Measurements from ENCODE around the gene PFKFB3.
A peak's percentile ranks its signal among the peaks of the same experiment; 100 is the strongest.

The PFKFB3 gene

DNA sequence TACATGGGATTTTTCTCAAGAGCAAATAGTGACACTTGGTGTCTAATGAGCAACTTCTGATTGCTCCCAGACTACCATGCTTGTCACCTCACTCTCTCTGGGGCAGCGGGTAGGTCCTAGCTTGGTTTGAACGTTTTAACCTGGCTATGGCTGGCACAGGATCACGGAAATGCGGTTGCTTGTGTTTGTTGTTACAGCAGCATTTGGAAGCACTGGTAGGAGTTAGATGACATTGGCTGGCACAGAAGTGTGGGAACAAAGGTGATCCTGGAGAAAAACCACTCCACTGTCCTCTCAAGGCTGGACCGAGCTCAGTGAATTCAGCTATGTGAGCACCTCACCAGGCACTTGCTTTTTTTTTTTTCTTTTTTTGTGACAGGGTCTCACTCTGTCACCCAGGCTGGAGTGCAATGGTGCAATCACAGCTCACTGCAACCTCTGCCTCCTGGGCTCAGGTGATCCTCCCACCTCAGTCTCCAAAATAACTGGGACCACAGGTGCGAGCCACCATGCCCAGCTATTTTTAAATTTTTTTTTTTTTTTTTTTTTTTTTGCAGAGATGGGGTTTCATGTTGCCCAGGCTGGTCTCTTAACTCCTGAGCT is 3.5 kb upstream of the PFKFB3 start:
- H4K20me1 ChIP-seq (ENCODE audit: insufficient read depth, low read length), result no peaks in the 10 kb centered on the region

DNA sequence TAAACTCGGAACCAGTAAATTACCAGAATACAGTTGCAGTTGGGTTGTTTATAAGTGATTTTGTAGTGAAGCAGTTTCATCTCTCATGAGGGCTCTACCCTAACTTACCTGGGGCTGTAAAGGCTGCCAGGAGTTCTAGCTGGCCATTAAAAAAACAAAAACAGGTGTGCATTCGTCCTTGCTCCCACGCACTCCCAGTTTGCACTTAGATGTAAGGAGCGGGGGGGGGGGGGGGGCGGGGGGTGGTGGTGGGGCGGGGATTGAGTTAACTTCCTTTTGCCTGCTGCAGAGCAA is 2.3 kb upstream of the PFKFB3 start:
- TF ChIP-seq, protein P1, sequence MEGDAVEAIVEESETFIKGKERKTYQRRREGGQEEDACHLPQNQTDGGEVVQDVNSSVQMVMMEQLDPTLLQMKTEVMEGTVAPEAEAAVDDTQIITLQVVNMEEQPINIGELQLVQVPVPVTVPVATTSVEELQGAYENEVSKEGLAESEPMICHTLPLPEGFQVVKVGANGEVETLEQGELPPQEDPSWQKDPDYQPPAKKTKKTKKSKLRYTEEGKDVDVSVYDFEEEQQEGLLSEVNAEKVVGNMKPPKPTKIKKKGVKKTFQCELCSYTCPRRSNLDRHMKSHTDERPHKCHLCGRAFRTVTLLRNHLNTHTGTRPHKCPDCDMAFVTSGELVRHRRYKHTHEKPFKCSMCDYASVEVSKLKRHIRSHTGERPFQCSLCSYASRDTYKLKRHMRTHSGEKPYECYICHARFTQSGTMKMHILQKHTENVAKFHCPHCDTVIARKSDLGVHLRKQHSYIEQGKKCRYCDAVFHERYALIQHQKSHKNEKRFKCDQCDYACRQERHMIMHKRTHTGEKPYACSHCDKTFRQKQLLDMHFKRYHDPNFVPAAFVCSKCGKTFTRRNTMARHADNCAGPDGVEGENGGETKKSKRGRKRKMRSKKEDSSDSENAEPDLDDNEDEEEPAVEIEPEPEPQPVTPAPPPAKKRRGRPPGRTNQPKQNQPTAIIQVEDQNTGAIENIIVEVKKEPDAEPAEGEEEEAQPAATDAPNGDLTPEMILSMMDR (IDR thresholded peaks at IDR 0.05; ENCODE audit: low read length), result no peak
- no peak for TF ChIP-seq EZH2 (IDR thresholded peaks at IDR 0.05; ENCODE audit: borderline replicate concordance, low read length)
- H3K9me2 ChIP-seq (ENCODE audit: low read depth, low read length), result no peaks in the 10 kb centered on the region
- peak overlapping the region; percentile 60; the same call in 1 of the 2 replicates for H3K9ac ChIP-seq (ENCODE audit: low read length)
- no peaks in the 10 kb centered on the region for H4K20me1 ChIP-seq (ENCODE audit: insufficient read depth, low read length)
- peaks cover 45% of the 10 kb centered on the region for H3K4me1 ChIP-seq (ENCODE audit: insufficient read depth, low read length, severe bottlenecking)
- no peak overlapping the region for H2AFZ ChIP-seq (ENCODE audit: low read length)
- no peaks in the 10 kb centered on the region for H3K27me3 ChIP-seq (ENCODE audit: insufficient read depth, low read length)
- H3K9me3 ChIP-seq (ENCODE audit: low read length), result no peaks in the 10 kb centered on the region
- peak overlapping the region; percentile 65 for H3K27ac ChIP-seq (ENCODE audit: low read depth, low read length, poor library complexity, severe bottlenecking)
- H3K4me3 ChIP-seq (ENCODE audit: low read depth, low read length, poor library complexity, severe bottlenecking), result peak overlapping the region; percentile 93
- H3K79me2 ChIP-seq (ENCODE audit: insufficient read depth, low read length), result peaks cover 19% of the 10 kb centered on the region
- H3F3A ChIP-seq (ENCODE audit: insufficient read depth, low read length), result no peaks in the 10 kb centered on the region
- H3K36me3 ChIP-seq (ENCODE audit: insufficient read depth, low read length), result peaks cover 17% of the 10 kb centered on the region
- peak overlapping the region; percentile 74; the same call in 1 of the 2 replicates for H3K4me2 ChIP-seq (ENCODE audit: low read length)

More for the DNA sequence above, 3.5 kb upstream of the PFKFB3 start:
- Histone ChIP-seq H3K79me2 (ENCODE audit: insufficient read depth, low read length) (peaks cover 8% of the 10 kb centered on the region), H3K9me3 (ENCODE audit: low read length) (no peaks in the 10 kb centered on the region), H2AFZ (ENCODE audit: low read length) (no peak overlapping the region), H3K4me1 (ENCODE audit: insufficient read depth, low read length, severe bottlenecking) (peaks cover 34% of the 10 kb centered on the region), H3K9ac (ENCODE audit: low read length) (no peak overlapping the region), H3K27me3 (ENCODE audit: insufficient read depth, low read length) (no peaks in the 10 kb centered on the region), H3K4me2 (ENCODE audit: low read length) (no peak overlapping the region), H3K4me3 (ENCODE audit: low read depth, low read length, poor library complexity, severe bottlenecking) (no peak overlapping the region), H3F3A (ENCODE audit: insufficient read depth, low read length) (no peaks in the 10 kb centered on the region), H3K27ac (ENCODE audit: low read depth, low read length, poor library complexity, severe bottlenecking) (peak overlapping the region; percentile 51), H3K9me2 (ENCODE audit: low read depth, low read length) (no peaks in the 10 kb centered on the region), H3K36me3 (ENCODE audit: insufficient read depth, low read length) (peaks cover 8% of the 10 kb centered on the region)
- TF ChIP-seq EZH2 (IDR thresholded peaks at IDR 0.05; ENCODE audit: borderline replicate concordance, low read length), result no peak
- TF ChIP-seq, protein P1 (IDR thresholded peaks at IDR 0.05; ENCODE audit: low read length), result no peak

DNA sequence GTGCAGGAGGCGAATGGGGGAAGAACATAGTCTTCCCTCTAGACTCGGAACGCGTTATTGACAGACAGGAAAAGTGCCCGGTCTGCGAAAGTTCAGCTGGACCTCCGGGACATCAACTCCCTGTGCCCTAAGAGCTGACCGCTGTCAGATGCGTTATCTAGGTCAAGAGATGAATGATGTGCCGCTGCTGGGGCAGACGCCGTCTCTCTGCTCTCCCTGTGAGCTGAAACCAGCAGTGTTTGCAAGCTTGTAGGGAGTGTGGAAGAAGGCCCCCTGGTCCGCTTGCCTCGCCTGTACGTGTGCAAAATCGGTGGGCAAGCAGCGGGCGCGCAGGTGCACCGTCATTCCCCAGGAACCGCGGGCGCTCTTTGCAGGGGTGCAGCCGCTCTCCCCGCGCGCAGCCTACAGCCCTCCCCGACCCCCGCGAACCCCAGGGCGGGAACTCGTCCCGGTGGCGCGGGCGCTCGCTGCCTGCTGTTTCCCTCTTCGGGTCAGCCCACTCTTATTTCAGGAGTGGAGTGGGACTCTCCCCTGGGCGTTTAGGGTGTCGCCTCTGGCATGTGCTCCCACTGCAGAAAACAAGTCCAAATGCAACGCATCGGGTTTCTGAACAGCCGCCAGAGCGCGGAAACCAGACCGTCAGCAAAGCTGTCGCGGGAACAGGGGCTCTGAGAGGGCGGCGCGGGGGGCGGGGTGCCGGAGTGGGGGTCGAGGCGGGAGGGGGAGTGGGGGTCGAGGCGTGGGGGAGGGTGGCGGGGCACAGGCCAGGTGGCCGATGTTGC is 1.8 kb upstream of the PFKFB3 start:
- Histone ChIP-seq H3K79me2 (ENCODE audit: insufficient read depth, low read length) (peaks cover 24% of the 10 kb centered on the region), H3K9me3 (ENCODE audit: low read length) (no peaks in the 10 kb centered on the region), H4K20me1 (ENCODE audit: insufficient read depth, low read length) (no peaks in the 10 kb centered on the region), H2AFZ (ENCODE audit: low read length) (no peak overlapping the region), H3F3A (ENCODE audit: insufficient read depth, low read length) (no peaks in the 10 kb centered on the region), H3K36me3 (ENCODE audit: insufficient read depth, low read length) (peaks cover 17% of the 10 kb centered on the region), H3K4me1 (ENCODE audit: insufficient read depth, low read length, severe bottlenecking) (peaks cover 50% of the 10 kb centered on the region), H3K9me2 (ENCODE audit: low read depth, low read length) (no peaks in the 10 kb centered on the region), H3K4me2 (ENCODE audit: low read length) (peak overlapping the region; percentile 74), H3K9ac (ENCODE audit: low read length) (peak overlapping the region; percentile 60; the same call in 1 of the 2 replicates), H3K27ac (ENCODE audit: low read depth, low read length, poor library complexity, severe bottlenecking) (peak overlapping the region; percentile 65), H3K27me3 (ENCODE audit: insufficient read depth, low read length) (no peaks in the 10 kb centered on the region), H3K4me3 (ENCODE audit: low read depth, low read length, poor library complexity, severe bottlenecking) (peak overlapping the region; percentile 93)
- TF ChIP-seq, protein P1 (IDR thresholded peaks at IDR 0.05; ENCODE audit: low read length), result no peak
- TF ChIP-seq EZH2 (IDR thresholded peaks at IDR 0.05; ENCODE audit: borderline replicate concordance, low read length), result no peak
